Measurements from ENCODE around the gene SLC25A17.
"Not testable (repeated sequence)": the region's sequence is repeated elsewhere in the genome, so short reads cannot be mapped to it uniquely, and the experiment has no call there.

Gene SLC25A17

GRCh38 chr22:40758851-40759250, 60.3 kb downstream of the SLC25A17 start:
- in situ Hi-C loops (cut with MboI; ENCODE audit: low sequenced_read_pairs), result not testable (repeated sequence)

GRCh38 chr22:40758390-40758789, 60.8 kb downstream of the SLC25A17 start:
- in situ Hi-C loops (cut with MboI; ENCODE audit: low sequenced_read_pairs), result no loop called here

DNA sequence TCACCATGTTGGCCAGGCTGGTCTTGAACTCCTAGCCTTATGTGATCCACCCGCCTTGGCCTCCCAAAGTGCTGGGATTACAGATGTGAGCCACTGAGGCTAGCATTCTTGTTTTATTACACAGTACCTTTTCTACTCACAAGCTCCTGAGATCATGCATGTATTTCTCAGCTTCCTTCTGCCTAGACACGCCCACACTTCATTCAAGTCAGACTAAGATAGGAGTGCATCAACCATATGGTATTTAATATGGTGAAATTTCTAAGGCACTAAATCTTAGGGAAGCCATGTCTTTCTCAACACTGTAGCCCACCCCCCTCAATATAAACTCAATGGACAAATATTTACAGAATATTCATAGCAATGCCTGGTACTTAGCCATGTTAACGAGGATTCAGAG, 62.1 kb downstream of the SLC25A17 start:
- in situ Hi-C loops (cut with MboI; ENCODE audit: low sequenced_read_pairs), result no loop called here

DNA sequence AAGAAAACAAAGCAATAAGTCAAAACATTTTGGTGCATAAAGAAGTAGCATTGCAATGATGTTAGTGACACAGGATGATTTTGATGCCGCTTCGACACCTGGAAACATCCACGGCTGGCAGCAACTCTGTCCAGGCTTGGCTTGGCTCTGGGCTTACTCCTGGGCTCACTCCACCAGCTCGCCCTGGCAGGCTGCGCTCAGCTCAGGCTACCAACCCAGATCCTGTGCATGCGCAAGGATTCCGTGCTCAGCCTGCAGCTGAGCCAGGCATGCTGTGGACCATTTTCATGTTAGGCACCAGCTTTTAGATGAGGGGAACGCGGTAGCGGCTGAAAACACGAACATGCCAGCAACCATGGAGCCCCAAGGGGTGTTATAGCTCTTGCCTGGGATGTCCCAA, 66.0 kb downstream of the SLC25A17 start:
- in situ Hi-C loops (cut with MboI; ENCODE audit: low sequenced_read_pairs), result no loop called here

- in situ Hi-C loops (cut with MboI; ENCODE audit: low sequenced_read_pairs), result no loop called here
These were observed 67.9 kb downstream of the SLC25A17 start for GRCh38 chr22:40751250-40751649.

- in situ Hi-C loops (cut with MboI; ENCODE audit: low sequenced_read_pairs), result no loop called here
These were observed 69.3 kb downstream of the SLC25A17 start for GRCh38 chr22:40749829-40750228.

DNA sequence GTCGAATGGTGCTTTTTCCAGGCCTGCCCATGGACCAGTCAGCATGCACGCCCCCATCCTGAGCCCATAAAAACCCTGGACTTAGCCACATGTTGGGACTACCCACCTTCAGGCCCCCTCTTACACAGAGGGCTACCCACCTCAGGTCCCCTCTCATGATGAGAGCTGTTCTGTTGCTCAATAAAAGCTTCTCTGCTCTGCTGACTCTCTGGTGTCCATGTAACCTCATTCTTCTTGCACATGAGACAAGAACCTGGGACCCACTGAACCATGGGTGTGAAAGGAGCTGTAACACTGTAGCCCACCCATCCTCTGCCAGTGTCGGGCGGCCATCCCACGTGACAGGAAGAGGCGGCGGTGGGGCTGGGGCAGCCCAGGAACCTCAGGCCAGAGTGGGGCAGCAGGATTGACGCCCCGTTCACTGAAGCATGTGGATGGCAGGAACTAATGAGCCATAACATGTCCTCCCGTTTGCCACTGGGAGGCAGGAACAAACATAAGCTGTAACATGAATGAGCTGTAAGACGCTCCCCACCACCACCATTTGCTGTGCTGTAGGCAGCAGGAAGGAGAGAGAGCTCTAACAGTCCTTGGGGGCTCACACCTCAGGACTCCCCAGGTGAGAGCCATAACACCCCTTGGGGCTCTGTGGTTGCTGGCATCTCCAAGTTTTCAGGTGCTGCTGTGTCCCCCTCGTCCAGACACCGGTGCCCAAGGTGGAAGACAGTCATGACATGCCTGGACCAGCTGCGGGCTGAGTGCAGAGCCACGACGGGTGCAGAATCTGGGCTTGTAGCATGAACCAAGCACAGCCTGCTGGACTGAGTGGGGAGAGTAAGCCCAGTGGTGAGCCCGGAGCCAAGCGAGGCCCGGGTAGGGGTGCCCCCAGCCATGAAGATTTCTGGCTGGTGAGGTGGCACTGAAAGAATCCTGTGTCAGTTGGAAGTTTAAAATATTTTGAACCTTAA, 70.5 kb downstream of the SLC25A17 start:
- in situ Hi-C loops (cut with MboI; ENCODE audit: low sequenced_read_pairs), result no loop called here

DNA sequence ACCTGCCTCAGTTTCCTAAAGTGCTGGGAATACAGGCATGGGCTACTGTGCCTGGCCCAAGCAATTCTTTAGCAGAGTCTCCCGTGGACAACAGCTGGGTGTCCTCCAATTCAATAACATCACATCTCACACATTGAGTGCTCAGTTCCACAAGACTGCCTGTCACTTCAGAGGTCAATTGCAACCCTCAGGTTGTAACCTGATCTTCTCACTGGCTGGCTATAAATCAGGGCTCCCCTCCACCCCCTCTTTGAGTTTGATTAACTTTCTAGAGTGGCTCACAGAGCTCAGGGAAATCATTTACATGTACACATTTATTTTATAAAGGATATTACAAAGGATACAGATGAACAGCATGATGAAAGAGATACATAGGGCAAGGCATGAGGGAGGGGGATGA, 71.8 kb downstream of the SLC25A17 start:
- in situ Hi-C loops (cut with MboI; ENCODE audit: low sequenced_read_pairs), result no loop called here

GRCh38 chr22:40746428-40747220, 72.5 kb downstream of the SLC25A17 start:
- in situ Hi-C loops (cut with MboI; ENCODE audit: low sequenced_read_pairs), result no loop called here

DNA sequence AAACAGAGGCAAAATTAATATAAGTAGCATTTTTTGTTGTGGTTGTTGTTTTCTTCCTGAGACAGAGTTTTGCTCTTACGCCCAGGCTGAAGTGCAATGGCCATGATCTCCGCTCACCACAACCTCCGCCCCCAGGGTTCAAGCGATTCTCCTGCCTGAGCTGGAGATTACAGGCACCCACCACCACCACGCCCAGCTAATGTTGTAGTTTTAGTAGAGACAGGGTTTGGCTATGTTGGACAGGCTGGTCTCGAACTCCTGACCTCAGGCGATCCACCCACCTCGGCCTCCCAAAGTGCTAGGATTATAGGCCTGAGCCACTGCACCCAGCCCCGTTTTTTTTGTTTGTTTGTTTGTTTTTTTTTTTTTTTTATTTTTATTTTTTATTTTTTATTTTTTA, 75.4 kb downstream of the SLC25A17 start:
- in situ Hi-C loops (cut with MboI; ENCODE audit: low sequenced_read_pairs), result no loop called here

GRCh38 chr22:40741116-40741515, 78.0 kb downstream of the SLC25A17 start:
- in situ Hi-C loops (cut with MboI; ENCODE audit: low sequenced_read_pairs), result no loop called here

GRCh38 chr22:40739721-40740120, 79.4 kb downstream of the SLC25A17 start:
- in situ Hi-C loops (cut with MboI; ENCODE audit: low sequenced_read_pairs), result no loop called here

DNA sequence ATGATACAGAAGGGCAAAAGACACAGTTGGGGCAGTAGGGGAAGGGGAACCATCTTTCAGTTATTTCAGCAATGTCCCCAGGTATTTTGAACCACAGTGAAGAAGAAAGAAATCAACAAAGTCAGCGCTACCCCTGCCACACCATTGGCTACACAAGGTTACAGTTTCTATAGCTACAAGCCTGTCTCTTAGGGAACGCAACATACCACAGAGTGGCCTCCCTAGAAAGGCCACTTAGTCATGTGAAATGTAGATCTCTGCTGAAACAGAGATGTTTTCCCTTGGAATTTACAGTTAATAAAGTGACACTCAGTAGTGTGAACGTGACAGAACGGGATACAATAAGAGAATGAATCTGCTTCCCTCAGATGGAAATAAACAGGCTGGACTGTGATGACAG, 85.2 kb downstream of the SLC25A17 start:
- in situ Hi-C loops (cut with MboI; ENCODE audit: low sequenced_read_pairs), result no loop called here

DNA sequence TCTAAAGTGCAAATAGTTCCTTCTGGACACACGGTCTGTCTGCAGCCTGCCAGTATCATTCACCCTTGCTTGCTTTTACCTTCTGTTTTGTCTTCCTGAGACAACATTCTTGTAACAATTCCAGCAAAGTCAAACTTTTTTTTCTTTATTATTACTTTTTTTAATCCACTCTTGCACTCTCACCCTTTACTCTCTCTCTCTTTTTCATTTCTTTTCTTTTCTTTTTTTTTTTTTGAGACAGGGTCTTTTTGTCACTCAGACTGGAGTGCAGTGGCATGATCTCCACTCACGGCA, 86.2 kb downstream of the SLC25A17 start:
- in situ Hi-C loops (cut with MboI; ENCODE audit: low sequenced_read_pairs), result no loop called here

DNA sequence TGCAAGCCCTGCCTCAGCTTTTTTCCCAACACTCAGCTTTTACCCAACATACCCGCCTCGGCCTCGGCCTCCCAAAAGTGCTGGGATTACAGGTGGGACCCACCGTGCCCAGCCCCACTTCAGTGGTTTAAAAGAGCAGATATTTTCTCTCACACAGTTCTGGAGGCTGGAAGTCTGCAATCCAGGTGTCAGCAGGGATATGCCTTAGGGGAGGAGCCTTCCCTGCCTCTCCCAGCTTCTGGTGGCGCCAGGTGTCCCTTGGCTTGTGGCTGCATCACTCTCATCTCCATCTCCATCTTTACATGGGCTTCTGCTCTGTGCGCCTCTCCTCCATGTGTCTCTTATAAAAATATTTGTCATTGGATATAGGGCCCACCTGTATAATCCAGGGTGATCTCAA, 89.9 kb downstream of the SLC25A17 start:
- in situ Hi-C loops (cut with MboI; ENCODE audit: low sequenced_read_pairs), result no loop called here

- in situ Hi-C loops (cut with MboI; ENCODE audit: low sequenced_read_pairs), result no loop called here
These were observed 90.4 kb downstream of the SLC25A17 start for GRCh38 chr22:40728731-40729189.

DNA sequence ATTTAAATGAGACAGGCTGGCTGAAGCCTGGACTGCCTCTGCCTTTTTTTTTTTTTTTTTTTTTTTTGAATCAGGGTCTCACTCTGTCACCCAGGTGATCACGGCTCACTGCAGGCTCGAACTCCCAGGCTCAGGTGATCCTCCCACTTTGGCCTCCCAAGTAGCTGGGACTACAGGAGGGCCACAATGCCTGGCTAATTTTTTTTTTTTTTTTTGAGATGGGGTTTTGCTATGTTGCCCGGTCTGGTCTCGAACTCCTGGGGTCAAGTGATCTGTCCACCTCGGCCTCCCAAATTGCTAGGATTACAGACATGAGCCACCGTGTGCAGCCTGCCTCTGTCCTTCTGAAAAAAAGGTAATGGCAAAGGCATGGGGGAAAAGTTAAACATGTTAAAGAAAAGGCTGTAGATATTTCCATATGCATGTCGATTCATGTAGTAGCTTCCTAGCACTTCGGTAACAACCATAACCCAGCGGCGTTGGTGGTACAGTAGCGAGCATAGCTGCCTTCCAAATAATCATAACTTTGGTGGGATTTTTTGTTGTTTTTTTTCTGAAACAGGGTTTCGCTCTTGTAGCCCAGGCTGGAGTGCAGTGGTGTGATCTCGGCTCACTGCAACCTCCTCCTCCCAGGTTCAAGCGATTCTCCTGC, 91.1 kb downstream of the SLC25A17 start:
- in situ Hi-C loops (cut with MboI; ENCODE audit: low sequenced_read_pairs), result no loop called here

GRCh38 chr22:40727070-40727963, 91.8 kb downstream of the SLC25A17 start:
- in situ Hi-C loops (cut with MboI; ENCODE audit: low sequenced_read_pairs), result no loop called here

- in situ Hi-C loops (cut with MboI; ENCODE audit: low sequenced_read_pairs), result no loop called here
These were observed 92.6 kb downstream of the SLC25A17 start for GRCh38 chr22:40726514-40726913.

- in situ Hi-C loops (cut with MboI; ENCODE audit: low sequenced_read_pairs), result no loop called here
These were observed 95.7 kb downstream of the SLC25A17 start for GRCh38 chr22:40723396-40723933.
